ENCODE results near the gene KCNK15.

DNA sequence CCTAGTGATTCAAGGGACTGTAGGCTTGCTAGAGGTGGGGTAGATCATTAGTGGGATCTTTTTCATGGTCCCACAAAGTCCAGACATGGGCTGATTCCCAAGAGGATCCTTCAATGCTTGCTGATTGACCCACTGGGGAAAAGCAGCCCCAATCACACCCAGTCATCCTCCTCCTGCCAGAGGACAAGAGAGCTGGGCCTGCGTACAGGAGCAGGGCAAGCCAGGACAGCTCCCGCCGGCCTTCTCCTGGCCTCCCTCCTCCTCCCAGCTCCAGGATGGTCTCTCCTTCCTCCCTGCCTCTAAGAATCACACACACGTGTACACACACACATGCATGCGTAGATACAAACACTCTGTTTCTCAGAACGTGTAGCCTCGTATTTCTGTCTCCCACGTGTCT lies 27.0 kb downstream of the KCNK15 start:
- TF ChIP-seq CTCF (IDR thresholded peaks at IDR 0.05): no peak
- no peak for TF ChIP-seq EZH2 (IDR thresholded peaks at IDR 0.05)
- TF ChIP-seq EZH2phosphoT487 (IDR thresholded peaks at IDR 0.05): no peak

Measured in neural progenitor cell (in vitro differentiated cells).